ENCODE measurements around the gene ACP3. TPM values are rescaled to one million over a fixed set of nuclear protein-coding genes. Genes with fewer than 3 reads are reported as not detected.
A peak's percentile ranks its signal among the peaks of the same experiment; 100 is the strongest.
"Not testable (repeated sequence)": the region's sequence is repeated elsewhere in the genome, so short reads cannot be mapped to it uniquely, and the experiment has no call there.

ACP3 gene, protein sequence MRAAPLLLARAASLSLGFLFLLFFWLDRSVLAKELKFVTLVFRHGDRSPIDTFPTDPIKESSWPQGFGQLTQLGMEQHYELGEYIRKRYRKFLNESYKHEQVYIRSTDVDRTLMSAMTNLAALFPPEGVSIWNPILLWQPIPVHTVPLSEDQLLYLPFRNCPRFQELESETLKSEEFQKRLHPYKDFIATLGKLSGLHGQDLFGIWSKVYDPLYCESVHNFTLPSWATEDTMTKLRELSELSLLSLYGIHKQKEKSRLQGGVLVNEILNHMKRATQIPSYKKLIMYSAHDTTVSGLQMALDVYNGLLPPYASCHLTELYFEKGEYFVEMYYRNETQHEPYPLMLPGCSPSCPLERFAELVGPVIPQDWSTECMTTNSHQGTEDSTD
- polyA plus RNA-seq (ENCODE audit: insufficient read length), result 86.3 TPM
- long read RNA-seq, donor 1, transcript ACPP-202 (11 exons, 1,783 nt), result major isoform, 7 of 19 reads
- long read RNA-seq, donor 1, transcript ACPP-201 (10 exons, 3,125 nt), result minor isoform, 6 of 19 reads
- long read RNA-seq, donor 1, partial matches to known transcripts, result 6 of 19 reads
- long read RNA-seq, donor 1, other reads (novel, unspliced or antisense), result 0 of 19 reads
- long read RNA-seq, donor 2, partial matches to known transcripts, result 0 of 5 reads
- long read RNA-seq, donor 2, other reads (novel, unspliced or antisense), result 0 of 5 reads
- long read RNA-seq, donor 3, partial matches to known transcripts, result 0 of 5 reads
- long read RNA-seq, donor 3, other reads (novel, unspliced or antisense), result 0 of 5 reads
- long read RNA-seq, donor 4, result 0 reads
- long read RNA-seq, donor 5, transcript ACPP-201 (10 exons, 3,125 nt), result minor isoform, 5 of 21 reads
- long read RNA-seq, donor 5, transcript ACPP-202 (11 exons, 1,783 nt), result major isoform, 9 of 21 reads
- long read RNA-seq, donor 5, partial matches to known transcripts, result 7 of 21 reads
- long read RNA-seq, donor 5, other reads (novel, unspliced or antisense), result 0 of 21 reads
- long read RNA-seq, donor 6, transcript ACPP-201 (10 exons, 3,125 nt), result major isoform, 6 of 10 reads
- long read RNA-seq, donor 6, partial matches to known transcripts, result 0 of 10 reads
- long read RNA-seq, donor 6, other reads (novel, unspliced or antisense), result 0 of 10 reads
- long read RNA-seq, donor 7, transcript ACPP-201 (10 exons, 3,125 nt), result major isoform, 11 of 57 reads
- long read RNA-seq, donor 7, transcript ACPP-202 (11 exons, 1,783 nt), result minor isoform, 9 of 57 reads
- long read RNA-seq, donor 7, partial matches to known transcripts, result 31 of 57 reads
- long read RNA-seq, donor 7, other reads (novel, unspliced or antisense), result 6 of 57 reads
- long read RNA-seq, donor 8, transcript ACPP-201 (10 exons, 3,125 nt), result major isoform, 7 of 8 reads
- long read RNA-seq, donor 8, partial matches to known transcripts, result 0 of 8 reads
- long read RNA-seq, donor 8, other reads (novel, unspliced or antisense), result 0 of 8 reads

DNA sequence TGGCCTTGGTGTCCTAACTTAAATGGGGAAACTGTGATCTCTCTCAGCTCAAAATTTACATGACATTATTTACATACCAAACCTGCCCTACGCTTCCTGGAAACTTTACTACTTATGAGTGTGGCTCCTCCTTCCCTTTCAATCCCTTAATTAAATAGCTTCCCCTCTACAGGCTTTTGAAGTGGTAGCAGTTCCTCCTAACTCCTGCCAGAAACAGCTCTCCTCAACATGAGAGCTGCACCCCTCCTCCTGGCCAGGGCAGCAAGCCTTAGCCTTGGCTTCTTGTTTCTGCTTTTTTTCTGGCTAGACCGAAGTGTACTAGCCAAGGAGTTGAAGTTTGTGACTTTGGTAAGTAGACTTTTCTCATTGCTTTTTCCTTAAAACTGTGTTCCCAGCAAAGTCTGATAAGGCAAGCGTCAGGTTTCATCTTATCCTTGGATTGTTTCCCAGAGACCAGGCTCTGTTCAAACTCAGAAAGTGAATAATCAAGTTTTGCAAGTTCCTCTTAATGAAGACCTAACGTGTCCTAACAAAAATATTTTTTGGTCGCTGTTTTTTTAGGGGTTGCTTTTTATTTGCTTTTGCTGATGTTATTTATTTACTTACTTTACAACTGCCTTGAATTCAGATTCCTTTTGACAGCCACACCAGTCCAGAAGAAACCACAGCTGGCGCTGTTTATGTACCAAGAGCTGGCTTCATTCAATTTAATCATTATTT is at the start of gene ACP3:
Gene ACP3 (plus strand): TSS at position 179 of the 720 bp plus-strand sequence. CDS start 50 bp downstream, at position 229.
- DNase-seq, result peak; percentile 71

DNA sequence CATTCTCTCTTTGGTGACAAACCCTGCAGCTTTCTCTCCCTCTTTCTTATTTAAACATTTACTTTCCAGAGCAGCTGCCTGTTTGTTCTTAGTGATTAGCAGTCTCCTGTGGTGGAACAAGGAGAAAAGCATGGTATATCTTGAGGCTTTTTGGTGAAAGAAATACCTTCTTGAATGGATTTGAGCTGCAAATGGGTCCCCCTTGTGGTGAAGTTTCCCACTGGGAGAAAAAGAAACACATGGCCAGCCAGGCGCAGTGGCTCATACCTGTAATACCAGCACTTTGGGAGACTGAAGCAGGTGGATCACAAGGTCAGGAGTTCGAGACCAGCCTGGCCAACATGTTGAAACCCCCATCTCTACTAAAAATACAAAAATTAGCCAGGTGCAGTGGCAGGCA is 48.3 kb upstream of the ACP3 start:
- DNase-seq, result no peak

DNA sequence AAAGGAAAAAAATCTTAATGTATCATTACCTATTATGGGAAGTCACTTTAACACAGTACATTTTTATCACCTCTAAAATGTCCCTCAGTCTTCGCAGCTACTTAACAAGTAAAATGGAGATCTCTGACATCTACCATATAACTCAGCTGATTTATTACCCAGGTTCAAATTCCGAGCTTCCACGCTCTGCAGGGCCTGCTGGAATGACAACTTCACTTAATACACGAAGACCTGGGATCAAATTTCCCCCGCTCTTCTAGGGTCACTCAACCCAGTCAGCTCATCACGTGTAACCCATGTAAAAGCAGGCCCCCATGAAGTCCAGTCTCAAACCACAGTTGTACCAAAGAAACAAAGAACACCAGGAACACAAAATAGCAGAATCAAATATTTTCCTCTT is 44.2 kb upstream of the ACP3 start:
- peak; percentile 89 for DNase-seq

DNA sequence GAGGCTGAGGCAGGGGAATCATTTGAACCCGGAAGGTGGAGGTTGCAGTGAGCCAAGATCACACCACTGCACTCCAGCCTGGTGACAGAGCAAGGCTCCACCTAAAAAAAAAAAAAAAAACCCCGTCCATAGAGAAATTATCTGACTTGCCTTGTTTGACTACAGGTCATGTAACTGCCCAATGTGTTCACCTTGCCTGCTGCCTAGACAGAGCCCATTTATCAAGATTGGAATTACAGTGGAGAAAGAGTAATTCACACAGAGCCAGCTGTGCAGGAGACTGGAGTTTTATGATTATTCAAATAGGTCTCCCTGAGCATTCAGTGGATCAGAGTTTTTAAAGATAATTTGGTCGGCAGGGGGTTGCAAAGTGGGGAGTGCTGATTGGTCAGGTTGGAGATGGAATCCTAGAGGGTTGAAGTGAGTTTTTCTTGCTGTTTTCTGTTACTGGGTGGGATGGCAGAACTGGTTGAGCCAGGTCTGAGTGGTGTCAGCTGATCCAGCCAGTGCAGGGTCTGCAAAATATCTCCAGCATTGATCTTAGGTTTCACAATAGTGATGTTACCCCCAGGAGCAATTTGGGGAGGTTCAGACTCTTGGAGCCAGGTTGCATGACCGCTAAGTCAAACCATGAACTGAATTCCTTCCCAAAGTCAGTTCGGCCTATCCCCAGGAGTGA is 40.8 kb upstream of the ACP3 start:
- DNase-seq, result no peak

DNA sequence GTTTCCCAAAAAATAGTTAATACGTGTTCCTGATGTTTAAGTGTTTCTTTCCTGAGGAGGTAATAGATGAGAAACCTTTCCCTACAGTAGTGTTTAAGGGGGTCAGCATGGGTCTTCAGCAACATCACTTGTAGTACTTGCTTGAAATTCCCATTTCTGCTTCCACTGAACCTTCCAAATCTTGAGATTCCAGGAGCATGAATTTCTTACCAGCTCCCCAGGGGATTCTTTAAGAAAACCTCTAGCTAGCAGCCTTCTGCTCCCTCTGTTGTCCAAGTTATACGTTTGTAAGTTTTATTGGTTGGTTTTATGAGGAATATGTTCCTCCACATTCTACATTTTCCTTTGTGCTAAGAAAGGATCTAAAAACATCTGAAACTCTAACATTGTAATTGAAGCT is 38.2 kb upstream of the ACP3 start:
- DNase-seq, result no peak

DNA sequence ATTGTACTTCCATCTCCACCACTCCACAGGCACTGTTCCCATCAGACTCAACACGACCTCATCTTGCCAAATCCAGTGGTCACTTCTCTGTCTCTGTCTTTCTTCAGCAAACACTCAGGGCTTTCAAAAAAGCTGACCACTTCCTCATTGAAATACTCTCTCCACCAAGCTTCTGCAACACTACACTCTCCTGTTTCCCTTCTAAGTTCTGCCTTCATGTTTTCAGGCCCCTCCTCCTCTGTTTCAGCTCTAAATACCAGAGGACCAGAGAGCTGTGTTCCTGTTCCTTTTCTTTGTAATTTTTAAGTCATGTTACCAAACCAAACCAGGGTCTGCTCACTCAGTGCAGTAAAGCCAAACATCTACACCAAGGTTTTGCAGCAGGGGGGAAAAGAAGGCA is 33.8 kb upstream of the ACP3 start:
- DNase-seq, result no peak

DNA sequence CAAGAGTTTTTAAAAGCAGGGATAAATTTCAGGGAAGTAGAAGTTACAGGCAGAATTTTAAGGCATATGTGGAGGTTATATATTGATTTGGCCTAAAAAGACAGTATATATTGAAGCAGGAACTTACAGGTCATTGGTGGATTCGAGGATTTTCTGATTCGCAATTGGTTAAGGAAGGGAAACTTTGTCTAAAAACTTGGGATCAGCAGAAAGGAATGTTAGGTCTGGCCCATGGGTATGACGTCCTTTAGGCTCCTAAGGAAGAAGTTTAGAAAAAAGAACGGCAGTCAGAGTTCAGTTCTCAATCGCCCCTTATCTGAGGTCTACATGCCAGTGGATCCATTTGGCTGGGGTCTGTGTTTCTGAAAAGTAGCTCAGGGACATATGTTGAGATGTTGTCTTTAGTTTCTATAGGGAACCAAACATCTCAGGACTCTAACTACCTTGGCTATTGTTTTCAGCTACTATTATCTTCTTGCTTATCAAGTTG is 33.2 kb upstream of the ACP3 start:
- DNase-seq, result no peak

DNA sequence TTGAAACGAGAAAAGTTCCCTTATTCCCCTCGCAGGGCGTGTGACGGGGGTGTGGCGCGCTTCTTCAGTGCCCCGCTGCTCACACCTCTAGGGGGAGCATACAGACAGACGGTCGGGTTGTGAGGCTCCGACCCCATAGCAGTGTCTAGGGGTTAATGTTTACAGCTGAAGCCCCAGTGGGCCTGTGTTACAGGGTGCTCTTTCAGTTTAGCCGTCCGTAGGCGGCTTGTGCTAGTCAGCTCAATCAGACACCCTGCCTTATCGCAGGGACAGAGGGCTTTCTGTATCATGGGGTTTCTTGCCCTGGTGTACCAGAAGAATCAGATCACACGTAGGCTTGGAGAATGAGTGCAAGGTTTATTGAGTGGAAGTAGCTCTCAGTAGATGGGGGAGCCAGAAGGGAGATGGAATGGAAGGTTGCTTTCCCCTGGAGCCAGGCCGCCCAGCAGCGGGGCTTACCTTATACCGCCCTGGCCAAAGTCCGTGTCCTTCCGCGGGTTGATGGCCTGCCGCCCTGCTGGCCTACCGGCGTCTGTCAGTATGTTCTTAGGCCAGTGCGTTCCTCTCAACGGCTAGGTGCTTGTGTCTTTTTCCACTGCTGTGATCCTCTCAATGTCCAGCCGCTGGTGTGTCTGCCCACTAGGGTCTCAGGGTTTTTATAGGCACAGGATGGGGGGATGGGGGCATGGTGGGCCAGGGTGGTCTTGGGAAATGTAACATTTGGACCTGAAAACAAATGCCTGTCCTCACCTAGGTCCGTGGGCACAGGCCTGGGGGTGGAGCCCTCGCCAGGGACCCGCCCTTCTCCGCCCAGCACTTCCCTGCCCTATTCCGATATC is 32.2 kb upstream of the ACP3 start:
- no peak for DNase-seq

DNA sequence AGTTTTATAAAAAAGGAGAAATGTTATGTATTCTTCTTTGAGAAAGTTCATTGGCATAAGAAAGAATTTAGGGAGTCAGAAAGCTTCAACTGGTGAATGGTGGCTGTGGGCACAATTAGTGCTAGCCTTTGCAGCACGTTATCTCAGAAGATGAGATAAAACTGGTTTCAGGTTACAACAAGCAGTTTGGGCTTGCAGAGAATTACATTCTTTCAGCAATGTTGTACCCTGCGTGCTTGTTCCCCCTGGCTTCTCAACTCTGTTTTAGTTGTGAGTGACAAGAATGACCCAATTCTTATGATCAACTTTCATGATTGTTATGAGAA is 31.6 kb upstream of the ACP3 start:
- no peak for DNase-seq

DNA sequence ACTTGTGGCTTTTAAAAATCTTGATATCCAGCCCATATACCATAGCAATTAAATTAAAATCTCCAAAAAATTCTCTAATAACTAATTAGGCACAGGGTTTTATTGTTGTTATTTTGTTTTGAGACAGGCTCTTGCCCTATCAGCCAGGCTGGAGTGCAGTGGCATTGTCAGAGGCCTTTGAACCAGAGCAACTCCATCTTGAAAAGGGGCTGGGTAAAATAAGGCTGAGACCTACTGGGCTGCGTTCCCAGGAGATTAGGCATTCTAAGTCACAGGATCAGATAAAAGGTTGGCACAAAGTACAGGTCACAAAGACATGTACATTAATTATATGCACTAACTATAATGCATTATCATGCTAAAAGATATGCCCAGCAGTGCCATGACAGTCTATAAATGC is 31.2 kb upstream of the ACP3 start:
- DNase-seq, result no peak

DNA sequence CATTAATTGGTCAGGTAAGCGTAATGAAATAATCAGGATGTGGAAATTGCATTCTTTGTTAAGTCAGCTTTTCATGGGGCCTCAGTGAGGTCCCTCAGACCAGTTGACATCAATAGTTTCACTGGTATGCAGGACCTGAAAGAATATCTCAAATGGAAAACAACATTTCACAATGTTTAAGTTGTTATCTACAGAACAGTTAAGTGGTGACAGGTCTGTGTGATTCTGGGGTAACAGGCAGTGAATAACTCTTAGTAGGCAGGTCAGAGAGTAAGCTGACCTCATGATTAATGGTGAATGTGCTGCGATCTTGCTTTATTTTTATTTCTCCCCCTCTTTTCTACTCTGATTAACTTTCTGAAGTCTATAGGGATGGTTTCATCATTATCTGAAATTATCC is 28.9 kb upstream of the ACP3 start:
- DNase-seq, result no peak

DNA sequence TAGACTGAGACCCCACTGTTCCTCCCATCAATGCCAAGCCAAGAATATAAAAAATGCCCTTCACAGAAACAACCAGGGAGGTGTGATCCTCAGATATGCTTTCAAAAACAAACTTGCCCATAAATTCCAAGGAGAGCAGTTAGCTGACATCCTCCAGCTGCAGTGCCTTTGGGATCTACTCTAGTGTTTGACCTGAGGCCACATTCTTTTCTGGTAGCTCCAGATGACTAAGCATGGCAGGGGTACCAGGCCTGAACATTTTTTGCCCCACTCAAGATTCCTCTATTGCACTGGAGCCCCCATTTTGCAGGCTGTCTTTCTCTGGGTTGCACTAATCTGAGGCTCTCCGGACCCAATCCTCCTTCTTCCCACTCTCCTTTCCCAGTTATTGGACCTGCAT is 27.9 kb upstream of the ACP3 start:
- no peak for DNase-seq

DNA sequence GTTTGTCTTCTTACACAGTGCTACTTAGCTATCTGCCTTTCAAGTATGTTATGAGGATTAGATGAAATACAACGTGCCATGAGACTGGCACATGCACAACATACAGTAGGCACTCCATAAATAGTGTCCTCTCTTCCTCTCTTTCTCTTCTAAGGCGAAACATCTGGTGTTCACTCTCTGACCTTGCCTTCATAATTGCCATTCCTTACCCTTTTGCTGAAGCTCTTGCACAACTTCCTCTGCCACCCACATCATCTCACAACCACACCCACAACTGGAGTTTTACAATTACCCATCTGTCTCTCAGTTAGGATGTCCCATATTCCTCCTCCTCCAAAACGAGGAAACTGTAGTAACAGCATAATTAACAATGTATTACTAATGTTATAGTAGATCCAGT is 26.4 kb upstream of the ACP3 start:
- no peak for DNase-seq

DNA sequence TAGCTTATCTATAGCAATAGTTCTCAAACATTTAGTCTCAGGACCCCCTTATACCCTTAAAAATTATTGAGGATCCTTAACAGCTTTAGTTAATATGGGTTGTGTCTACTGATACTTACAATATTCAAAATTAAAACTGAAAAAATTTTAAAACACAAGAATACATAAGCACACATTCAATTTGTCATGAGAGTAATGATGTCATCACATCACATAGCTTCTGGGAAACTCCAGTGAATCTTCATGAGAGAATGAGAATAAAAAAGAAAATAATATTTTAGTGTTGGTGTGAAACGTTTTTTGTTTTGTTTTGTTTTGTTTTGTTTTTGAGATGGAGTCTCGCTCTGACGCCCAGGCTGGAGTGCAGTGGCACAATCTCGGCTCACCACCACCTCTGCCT is 25.2 kb upstream of the ACP3 start:
- no peak for DNase-seq

DNA sequence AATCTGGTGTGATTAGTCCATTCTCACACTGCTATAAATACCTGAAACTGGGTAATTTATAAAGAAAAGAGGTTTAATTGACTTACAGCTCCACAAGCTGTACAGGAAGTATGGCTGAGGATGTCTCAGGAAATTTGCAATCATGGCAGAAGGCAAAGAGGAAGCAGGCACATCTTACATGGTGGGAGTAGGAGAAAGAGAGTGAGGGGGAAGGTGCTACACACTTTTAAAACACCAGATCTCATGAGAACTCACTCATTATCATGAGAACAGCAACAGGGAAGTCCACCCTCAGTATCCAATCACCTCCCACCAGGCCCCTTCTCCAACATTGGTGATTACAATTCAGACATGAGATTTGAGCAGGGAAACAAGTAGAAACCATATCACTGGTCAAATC is 24.0 kb upstream of the ACP3 start:
- DNase-seq, result no peak

DNA sequence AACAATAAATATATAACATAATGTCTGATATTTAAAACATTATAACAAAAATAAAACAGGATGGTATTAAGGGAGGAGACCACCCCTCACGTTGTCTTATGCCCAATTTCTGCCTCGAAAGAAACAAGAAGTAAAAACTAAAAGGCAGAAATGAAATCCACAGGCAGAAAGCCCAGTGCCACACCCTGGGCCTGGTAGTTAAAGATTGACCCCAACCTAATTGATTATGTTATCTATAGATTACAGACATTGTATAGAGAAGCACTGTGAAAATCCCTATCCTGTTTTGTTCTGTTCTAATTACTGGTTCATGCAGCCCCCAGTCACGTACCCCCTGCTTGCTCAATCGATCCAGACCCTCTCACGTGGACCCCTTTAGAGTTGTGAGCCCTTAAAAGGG is 22.3 kb upstream of the ACP3 start:
- DNase-seq, result no peak

DNA sequence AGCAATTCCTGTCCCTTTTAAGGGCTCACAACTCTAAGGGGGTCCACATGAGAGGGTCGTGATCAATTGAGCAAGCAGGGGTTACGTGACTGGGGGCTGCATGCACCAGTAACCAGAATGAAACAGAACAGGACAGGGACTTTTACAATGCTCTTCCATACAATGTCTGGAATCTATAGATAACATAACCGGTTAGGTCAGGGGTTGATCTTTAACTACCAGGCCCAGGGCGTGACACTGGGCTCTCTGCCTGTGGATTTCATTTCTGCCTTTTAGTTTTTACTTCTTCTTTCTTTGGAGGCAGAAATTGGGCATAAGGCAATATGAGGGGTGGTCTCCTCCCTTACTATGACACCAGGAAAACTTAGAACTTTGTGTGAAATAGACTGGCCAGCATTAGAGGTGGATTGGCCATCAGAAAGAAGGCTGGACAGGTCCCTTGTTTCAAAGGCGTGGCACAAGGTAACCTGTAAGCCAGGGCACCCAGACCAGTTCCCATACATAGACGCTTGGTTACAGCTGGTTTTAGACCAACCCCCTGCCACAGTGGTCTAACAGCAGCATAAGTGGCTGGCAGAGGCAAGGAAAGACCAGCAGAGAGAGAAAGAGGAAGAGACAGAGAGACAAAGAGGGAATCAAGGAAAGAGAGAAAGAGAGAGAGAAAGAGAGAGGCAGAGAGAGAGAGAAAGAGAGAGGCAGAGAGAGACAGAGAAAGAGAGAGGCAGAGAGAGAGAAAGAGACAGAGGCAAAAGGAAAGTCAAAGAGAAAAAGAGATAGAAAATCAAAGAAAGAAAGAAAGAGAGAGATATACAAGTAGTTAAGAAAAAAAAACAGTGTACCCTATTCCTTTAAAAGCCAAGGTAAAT is 13.6 kb upstream of the ACP3 start:
- DNase-seq, result not testable (repeated sequence)

DNA sequence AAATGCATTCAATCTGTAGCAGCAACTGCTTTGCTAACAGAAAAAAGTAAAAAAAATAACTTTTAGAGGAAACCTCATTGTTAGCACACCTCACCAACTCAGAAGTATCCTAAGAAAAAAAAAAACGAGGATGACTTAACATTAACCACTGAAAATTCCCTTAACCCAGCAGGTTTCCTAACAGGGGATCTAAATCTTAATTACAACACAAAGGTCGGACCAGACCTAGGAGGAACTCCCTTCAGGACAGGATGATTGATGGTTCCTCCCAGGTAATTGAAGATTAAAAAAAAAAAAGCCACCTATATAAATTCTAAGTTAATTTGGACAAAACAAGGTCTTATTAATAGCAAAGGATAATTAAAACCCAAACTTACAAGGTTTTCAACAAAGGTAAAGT is 12.9 kb upstream of the ACP3 start:
- DNase-seq, result not testable (repeated sequence)

DNA sequence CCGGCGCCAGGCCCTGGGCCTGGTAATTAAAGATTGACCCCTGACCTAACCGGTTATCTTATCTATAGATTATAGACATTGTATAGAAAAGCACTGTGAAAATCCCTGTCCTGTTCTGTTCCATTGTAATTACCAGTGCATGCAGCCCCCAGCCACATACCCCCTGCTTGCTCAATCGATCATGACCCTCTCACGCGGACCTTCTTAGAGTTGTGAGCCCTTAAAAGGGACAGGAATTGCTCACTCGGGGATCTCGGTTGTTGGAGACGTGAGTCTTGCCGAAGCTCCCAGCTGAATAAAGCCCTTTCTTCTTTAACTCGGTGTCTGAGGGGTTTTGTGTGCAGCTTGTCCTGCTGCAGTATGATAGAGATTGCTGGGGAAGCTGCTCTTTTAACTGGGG is 7.2 kb upstream of the ACP3 start:
- DNase-seq, result not testable (repeated sequence)

Measured in left kidney (tissue), 8 donors.